Esophagus mucosa (tissue), 1 donor: Measurements from ENCODE around the gene COPS3. TPM values are rescaled to one million over a fixed set of nuclear protein-coding genes. Genes with fewer than 3 reads are reported as not detected.

Source experiments
- ATAC-seq: fragments of 200-7000 bp; cut with Tn5 transposase; one replicate; pipeline ENCODE4 v1.9.1; 2020
- total RNA-seq: library from RNA; stranded (reverse); gene quantifications from one replicate; pipeline ENCODE4 v1.2.4, GENCODE V29; 2023
- donor health status: DM: yes; HTN: yes; CAD: no.

COPS3 gene
- 69.3 TPM for total RNA-seq

DNA sequence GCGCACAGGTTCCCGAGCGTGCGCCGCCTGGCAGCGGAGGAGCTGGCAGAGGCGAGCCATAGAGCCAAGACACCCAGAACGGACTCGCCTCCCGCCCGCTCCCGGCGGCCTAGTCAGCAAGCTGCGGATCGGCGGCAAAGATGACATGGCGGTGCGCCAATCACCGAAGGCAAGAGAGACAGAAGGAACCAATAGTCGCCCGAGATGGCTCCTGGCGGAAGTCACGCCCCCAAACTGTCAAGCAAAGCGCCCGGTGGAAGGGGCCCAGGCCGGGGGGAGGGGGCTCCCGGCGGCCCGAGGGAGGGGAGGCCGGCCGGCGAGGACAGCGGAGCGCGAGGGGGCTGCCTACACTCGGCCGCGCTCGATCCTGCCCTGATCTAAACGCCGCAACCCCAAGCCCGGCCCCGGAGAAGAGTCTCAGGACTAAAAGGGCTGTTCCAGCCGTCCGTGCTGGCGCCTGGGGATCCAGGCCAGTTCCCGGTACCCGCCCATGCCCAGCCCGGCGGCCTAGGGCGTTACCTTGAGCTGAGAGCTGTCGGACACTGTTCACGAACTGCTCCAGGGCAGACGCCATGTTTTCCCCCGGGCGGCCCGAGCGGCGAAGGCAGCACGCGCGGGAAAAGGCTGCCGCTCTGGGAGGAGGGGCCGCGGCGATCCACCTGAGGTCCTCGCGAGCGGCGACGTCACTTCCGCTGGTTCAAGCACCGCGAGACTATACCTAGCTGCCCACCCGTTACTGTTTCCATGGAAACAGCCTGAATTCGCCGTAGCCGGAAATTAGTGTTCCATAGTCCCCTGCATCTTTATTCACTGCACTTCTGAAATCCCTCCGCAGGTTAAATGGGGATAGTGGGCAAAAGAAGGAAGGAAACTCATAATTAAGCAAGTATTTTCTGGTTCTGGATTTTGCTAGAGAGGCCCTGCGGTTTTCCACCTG is at the start of gene COPS3:
TSS of gene COPS3 (minus strand) at position 634 of the 937 bp plus-strand sequence. CDS start at position 574, 60 bp downstream.
- ATAC-seq: peak; percentile 97

GRCh38 chr17:17328251-17328650 is 47.2 kb upstream of the COPS3 start:
- ATAC-seq: no peak

DNA sequence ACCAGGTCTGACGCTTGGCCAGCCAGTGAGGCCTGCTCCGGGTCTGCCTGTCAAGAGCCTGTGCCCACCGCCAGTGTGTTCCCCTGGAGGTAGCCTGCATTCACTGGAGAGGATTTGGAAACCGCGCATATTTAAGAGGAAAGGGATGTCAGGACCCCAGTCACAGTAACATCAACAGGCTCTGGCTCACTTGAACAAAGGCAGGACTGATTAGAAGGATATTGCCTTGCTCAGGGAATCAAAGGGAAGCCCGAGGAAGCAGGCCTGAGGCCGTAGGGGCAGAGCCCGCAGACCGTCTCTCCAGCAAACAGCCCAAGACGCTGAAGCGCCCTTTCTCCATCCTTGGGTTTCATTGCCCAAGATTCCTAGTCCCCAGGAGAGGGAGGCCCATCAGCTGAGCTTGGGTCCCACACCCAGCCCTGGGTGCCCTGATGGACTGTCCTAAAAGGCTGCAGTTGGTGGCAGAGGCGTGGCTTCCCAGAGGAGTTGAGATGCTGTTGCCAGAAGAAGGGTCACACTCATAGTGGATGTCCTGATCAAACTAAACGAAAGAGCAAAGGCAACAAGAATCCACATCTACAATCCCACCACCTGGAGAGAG is 45.3 kb upstream of the COPS3 start:
- ATAC-seq: peak; percentile 17

- no peak for ATAC-seq
These were observed 44.8 kb upstream of the COPS3 start for GRCh38 chr17:17325816-17326215.

GRCh38 chr17:17325228-17325627 is 44.2 kb upstream of the COPS3 start:
- ATAC-seq: no peak

- no peak for ATAC-seq
These were observed 43.6 kb upstream of the COPS3 start for GRCh38 chr17:17324616-17325015.

GRCh38 chr17:17322516-17323510 is 41.8 kb upstream of the COPS3 start:
- no peak for ATAC-seq

- peak; percentile 18 for ATAC-seq
These were observed 40.4 kb upstream of the COPS3 start for GRCh38 chr17:17321356-17322025.

- peak; percentile 27 for ATAC-seq
These were observed 39.8 kb upstream of the COPS3 start for GRCh38 chr17:17320911-17321220.

- ATAC-seq: no peak
These were observed 39.3 kb upstream of the COPS3 start for GRCh38 chr17:17320188-17320910.

- ATAC-seq: no peak
These were observed 34.2 kb upstream of the COPS3 start for GRCh38 chr17:17315142-17315821.

DNA sequence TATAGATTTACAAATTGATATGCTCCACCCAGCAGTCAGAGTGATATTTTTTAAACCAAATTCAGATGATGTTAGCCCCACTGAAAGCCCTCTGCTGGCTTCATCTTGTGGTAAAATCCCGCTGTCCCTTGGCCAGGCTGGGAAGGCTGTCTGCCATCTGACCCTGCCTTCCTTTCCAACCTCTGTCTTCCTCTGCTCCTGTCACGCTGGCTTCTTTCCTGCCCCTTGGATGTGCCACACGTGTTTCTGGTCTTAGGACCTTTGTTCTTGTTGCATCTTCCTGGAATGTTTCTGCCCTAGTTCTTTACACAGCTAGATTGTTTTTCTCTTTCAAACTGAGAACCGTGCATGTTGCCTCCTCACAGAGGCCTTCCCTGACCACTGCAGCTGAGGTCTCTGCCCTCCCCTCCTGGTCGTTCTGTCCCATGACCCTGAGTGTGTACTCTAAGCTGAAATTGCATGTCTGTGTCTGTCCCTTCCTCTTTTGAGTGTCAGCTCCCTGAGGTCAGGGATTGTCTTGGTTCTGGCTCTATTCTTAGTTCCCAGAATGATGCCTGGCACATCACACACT is 33.5 kb upstream of the COPS3 start:
- no peak for ATAC-seq

DNA sequence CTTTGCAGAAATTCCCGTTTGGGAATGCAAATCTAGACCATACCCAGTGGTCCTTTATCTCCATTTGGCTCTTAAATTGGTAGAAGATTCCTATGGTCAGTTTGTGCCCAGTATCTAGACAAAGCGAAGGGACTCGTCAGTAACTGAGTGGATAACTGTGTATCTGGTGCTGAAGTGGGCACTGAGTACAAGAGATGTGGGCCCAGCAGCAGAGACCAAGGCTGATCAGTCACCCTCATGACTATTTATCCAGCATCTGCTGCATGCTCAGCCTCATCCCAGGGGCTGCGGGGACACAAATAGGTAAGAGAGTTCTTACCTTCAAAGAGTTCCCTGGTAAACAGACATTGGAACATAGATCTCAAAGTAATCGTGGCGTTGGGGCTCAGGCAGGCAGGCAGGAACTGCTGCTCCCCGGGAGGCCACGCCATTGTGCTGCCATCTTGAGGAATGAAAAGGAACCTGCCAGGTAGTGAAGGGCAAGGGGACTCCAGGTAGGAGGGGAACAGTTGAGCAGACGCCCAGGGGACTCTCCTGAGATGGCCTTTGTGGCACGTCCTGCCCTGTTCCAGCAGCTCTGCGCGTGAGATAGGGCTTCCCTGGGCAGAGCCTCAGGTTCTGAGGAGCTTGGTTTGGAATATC is 32.4 kb upstream of the COPS3 start:
- ATAC-seq: peak; percentile 73

- ATAC-seq: no peak
These were observed 28.3 kb upstream of the COPS3 start for GRCh38 chr17:17309356-17309755.

DNA sequence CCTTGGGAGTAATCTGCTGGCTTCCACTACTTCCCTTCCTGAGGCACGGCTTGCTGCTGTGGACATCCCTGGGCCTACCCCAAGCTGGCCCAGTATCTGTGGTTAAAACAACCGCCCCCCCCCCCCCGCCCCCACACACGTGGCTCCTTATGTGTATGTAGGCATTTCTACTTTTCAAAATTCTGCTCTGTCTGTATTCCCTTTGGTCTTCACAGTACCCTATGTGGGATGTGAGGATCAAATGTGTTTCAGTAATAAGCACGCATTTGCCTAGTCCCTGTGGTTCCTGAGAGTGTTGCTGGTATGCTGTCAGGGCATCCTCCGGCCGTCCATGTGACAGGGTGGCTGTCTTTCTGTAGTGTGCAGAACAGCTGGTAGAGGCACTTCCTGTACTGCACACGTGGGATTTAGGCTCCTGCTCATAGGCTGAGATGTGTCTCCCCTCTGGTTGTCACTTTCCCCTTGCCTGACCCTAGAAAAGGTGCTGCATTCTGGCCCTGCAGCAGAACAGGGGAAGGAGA is 24.3 kb upstream of the COPS3 start:
- ATAC-seq: peak; percentile 42

- no peak for ATAC-seq
These were observed 23.5 kb upstream of the COPS3 start for GRCh38 chr17:17304521-17304985.

GRCh38 chr17:17303847-17304490 is 22.9 kb upstream of the COPS3 start:
- ATAC-seq: no peak

GRCh38 chr17:17303010-17303846 is 22.2 kb upstream of the COPS3 start, which contains the start of gene NT5M:
Gene NT5M, plus strand, starts transcription at chr17:17303373. Its CDS starts 178 bp downstream, at chr17:17303551.
- peak; percentile 74 for ATAC-seq
